ENCODE measurements around the gene AHNAK. TPM values are rescaled to one million over a fixed set of nuclear protein-coding genes. Genes with fewer than 3 reads are reported as not detected.

AHNAK gene
- total RNA-seq, 1 donor from 2014 or later: 14.9 TPM

GRCh38 chr11:62398011-62398994, 148.3 kb downstream of the AHNAK start:
- no peak overlapping the region for H3K4me3 Mint-ChIP-seq
- DNase-seq (ENCODE audit: low spot score): no peak

DNA sequence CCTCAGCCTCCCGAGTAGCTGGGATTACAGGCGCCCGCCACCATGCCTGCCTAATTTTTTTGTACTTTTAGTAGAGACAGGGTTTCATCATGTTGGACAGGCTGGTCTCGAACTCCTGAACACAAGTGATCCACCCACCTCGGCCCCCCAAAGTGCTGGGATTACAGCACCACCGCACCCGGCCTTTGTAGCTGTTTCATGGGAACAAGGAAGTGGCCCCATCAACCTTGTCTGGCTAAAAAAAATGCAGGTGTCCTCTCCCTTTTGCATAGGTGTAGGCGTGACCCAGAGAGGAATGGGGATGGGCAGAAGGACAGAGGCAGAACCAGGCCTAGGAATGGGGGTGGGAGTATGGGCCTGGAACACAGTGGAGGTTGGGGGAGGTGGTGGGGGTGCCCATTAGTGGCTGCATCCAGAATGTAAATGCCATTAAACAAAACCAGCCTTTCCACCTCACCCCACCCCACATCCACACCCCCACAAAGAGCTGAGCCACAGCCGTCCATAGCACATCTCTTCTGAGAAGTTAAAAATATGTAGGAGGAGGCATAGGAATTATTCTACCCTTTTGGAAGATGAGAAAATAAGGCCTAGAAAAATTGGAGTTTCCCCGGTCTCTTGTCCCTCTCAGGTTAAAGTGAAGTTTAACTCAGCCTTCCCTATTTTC, 150.6 kb downstream of the AHNAK start:
- no peak overlapping the region for H3K27ac ChIP-seq
- H3K79me2 ChIP-seq (ENCODE audit: low read depth): no peaks in the 10 kb centered on the region
- peaks cover 5% of the 10 kb centered on the region for H3K4me1 ChIP-seq
- no peak for DNase-seq (ENCODE audit: low spot score)
- no peak overlapping the region for H3K27ac Mint-ChIP-seq
- H3K36me3 ChIP-seq: no peaks in the 10 kb centered on the region
- no peaks in the 10 kb centered on the region for H3K9me3 Mint-ChIP-seq
- TF ChIP-seq EZH2 (IDR thresholded peaks at IDR 0.05) (no peak), EZH2phosphoT487 (IDR thresholded peaks at IDR 0.05) (no peak), CTCF (IDR thresholded peaks at IDR 0.05) (no peak)
- H3K4me3 Mint-ChIP-seq: no peak overlapping the region
- no peak overlapping the region for H3K4me2 ChIP-seq
- H3K27me3 ChIP-seq: no peaks in the 10 kb centered on the region
- no peak overlapping the region for H3K9ac ChIP-seq
- peaks cover 10% of the 10 kb centered on the region for H3F3A ChIP-seq (ENCODE audit: low read depth)
- H2AFZ ChIP-seq (replicated peaks): no peak overlapping the region
- H3K4me3 ChIP-seq: no peak overlapping the region
- H3K27me3 Mint-ChIP-seq (ENCODE audit: insufficient read depth, low read depth): peaks cover 12% of the 10 kb centered on the region
- peaks cover 4% of the 10 kb centered on the region for H4K20me1 ChIP-seq (ENCODE audit: low read depth)
- no peaks in the 10 kb centered on the region for H3K36me3 Mint-ChIP-seq
- H3K9me3 ChIP-seq (ENCODE audit: low read depth): no peaks in the 10 kb centered on the region
- H3K4me1 Mint-ChIP-seq: peaks cover 25% of the 10 kb centered on the region

More at GRCh38 chr11:62398011-62398994, 148.3 kb downstream of the AHNAK start:
- no peak overlapping the region for H2AFZ ChIP-seq (replicated peaks)
- no peaks in the 10 kb centered on the region for H3K9me3 Mint-ChIP-seq
- peaks cover 8% of the 10 kb centered on the region for H3K27me3 Mint-ChIP-seq (ENCODE audit: insufficient read depth, low read depth)
- no peaks in the 10 kb centered on the region for H3K36me3 Mint-ChIP-seq
- H3K4me3 ChIP-seq: no peak overlapping the region
- H4K20me1 ChIP-seq (ENCODE audit: low read depth): peaks cover 4% of the 10 kb centered on the region
- H3K4me1 ChIP-seq: peaks cover 5% of the 10 kb centered on the region
- H3K4me2 ChIP-seq: no peak overlapping the region
- no peak for TF ChIP-seq EZH2phosphoT487 (IDR thresholded peaks at IDR 0.05)
- TF ChIP-seq EZH2 (IDR thresholded peaks at IDR 0.05): no peak
- no peak for TF ChIP-seq CTCF (IDR thresholded peaks at IDR 0.05)
- no peaks in the 10 kb centered on the region for H3K27me3 ChIP-seq
- no peaks in the 10 kb centered on the region for H3K9me3 ChIP-seq (ENCODE audit: low read depth)
- H3K9ac ChIP-seq: no peak overlapping the region
- no peaks in the 10 kb centered on the region for H3K36me3 ChIP-seq
- H3F3A ChIP-seq (ENCODE audit: low read depth): peaks cover 6% of the 10 kb centered on the region
- H3K27ac Mint-ChIP-seq: peak overlapping the region; percentile 35
- H3K27ac ChIP-seq: no peak overlapping the region
- H3K79me2 ChIP-seq (ENCODE audit: low read depth): no peaks in the 10 kb centered on the region
- H3K4me1 Mint-ChIP-seq: peaks cover 25% of the 10 kb centered on the region

DNA sequence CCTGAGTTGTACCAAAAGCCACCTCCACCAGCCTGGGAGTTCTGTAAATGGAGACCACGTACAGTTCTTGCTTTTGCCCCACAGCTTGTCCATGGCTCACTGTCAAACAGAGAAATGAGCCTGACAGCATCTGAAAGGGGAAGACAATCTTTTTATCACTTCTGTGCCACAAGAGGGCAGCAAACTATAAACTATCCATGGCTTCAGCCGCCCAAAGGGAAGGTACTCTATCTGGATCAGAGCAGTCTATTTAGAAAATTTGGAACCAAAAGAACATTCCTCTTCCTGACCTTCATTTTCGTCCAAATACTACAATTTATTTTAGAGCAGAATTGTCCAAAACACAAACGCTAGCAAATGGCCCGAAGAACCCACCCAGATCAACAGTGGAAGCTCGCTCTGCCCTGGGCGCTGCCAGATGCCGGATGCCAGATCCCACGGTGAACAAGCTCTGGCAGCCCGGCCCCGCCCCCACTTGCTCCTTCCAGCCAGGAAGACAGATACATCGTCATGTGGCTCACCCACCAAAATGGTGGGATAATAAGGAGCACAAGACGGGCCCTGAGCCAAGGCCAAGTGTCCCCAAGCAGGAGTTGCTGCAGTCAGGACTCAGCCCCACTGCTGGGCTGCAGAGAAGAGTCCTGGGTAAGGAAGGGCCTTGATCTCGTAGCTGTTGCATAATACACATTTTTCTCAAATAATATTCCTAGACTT, 151.6 kb downstream of the AHNAK start:
- Histone ChIP-seq H3K9ac (no peak overlapping the region), H3F3A (ENCODE audit: low read depth) (peaks cover 10% of the 10 kb centered on the region), H3K4me1 (peaks cover 5% of the 10 kb centered on the region), H3K4me3 (peak overlapping the region; percentile 46), H4K20me1 (ENCODE audit: low read depth) (peaks cover 4% of the 10 kb centered on the region), H2AFZ (replicated peaks) (peak overlapping the region; percentile 92), H3K27ac (no peak overlapping the region), H3K4me2 (peak overlapping the region; percentile 82), H3K9me3 (ENCODE audit: low read depth) (no peaks in the 10 kb centered on the region), H3K36me3 (no peaks in the 10 kb centered on the region), H3K79me2 (ENCODE audit: low read depth) (no peaks in the 10 kb centered on the region), H3K27me3 (no peaks in the 10 kb centered on the region)
- H3K9me3 Mint-ChIP-seq: no peaks in the 10 kb centered on the region
- DNase-seq (ENCODE audit: low spot score): peak; percentile 87
- H3K27me3 Mint-ChIP-seq (ENCODE audit: insufficient read depth, low read depth): peaks cover 14% of the 10 kb centered on the region
- H3K27ac Mint-ChIP-seq: no peak overlapping the region
- peaks cover 25% of the 10 kb centered on the region for H3K4me1 Mint-ChIP-seq
- no peak for TF ChIP-seq EZH2phosphoT487 (IDR thresholded peaks at IDR 0.05)
- TF ChIP-seq CTCF (IDR thresholded peaks at IDR 0.05): peak; percentile 85
- TF ChIP-seq EZH2 (IDR thresholded peaks at IDR 0.05): no peak
- H3K36me3 Mint-ChIP-seq: no peaks in the 10 kb centered on the region
- peak overlapping the region; percentile 69 for H3K4me3 Mint-ChIP-seq
